Liver (tissue), 9 donors: Measurements from ENCODE around the gene PRPS1L1. TPM values are rescaled to one million over a fixed set of nuclear protein-coding genes. Genes with fewer than 3 reads are reported as not detected.

ENCODE experiments used
- DNase-seq: peaks from one replicate; pipeline ENCODE4 v3.0.0-alpha.2; 2017; ENCODE audit warnings: low spot score
- H3K27ac ChIP-seq, 2 donors: one replicate each; pipeline ENCODE4 v1.7.0; 2013; ENCODE audit warnings: inconsistent platforms in 2 of 2, low read length in 2 of 2, control low read depth in 1 of 2, low read depth in 1 of 2, mild to moderate bottlenecking in 1 of 2
- H3K27me3 ChIP-seq, 4 donors: one replicate each; pipeline versions ENCODE4 v1.6.1 to v1.7.0; 2013; ENCODE audit warnings: low read length in 3 of 4, inconsistent platforms in 1 of 4, mild to moderate bottlenecking in 1 of 4, moderate library complexity in 1 of 4; ENCODE audit not compliant: control insufficient read depth in 4 of 4, insufficient read depth in 4 of 4
- H3K36me3 ChIP-seq, 4 donors: one replicate each; pipeline versions ENCODE4 v1.6.1 to v1.7.0; 2013; ENCODE audit warnings: low read length in 3 of 4, mild to moderate bottlenecking in 3 of 4, low read depth in 1 of 4, moderate library complexity in 1 of 4; ENCODE audit not compliant: control insufficient read depth in 4 of 4, insufficient read depth in 3 of 4
- H3K4me1 ChIP-seq, 4 donors: one replicate each; pipeline versions ENCODE4 v1.6.1 to v1.7.0; 2013; ENCODE audit warnings: low read length in 3 of 4, mild to moderate bottlenecking in 3 of 4, moderate library complexity in 1 of 4; ENCODE audit not compliant: control insufficient read depth in 4 of 4, insufficient read depth in 4 of 4
- H3K4me3 ChIP-seq, 3 donors: one replicate each; pipeline versions ENCODE4 v1.6.1 to v1.7.0; 2013; ENCODE audit warnings: low read length in 3 of 3, control low read depth in 1 of 3, low read depth in 1 of 3, mild to moderate bottlenecking in 1 of 3
- H3K9ac ChIP-seq, 2 donors: one replicate each; pipeline ENCODE4 v1.7.0; 2013; ENCODE audit warnings: low read length in 2 of 2, mild to moderate bottlenecking in 2 of 2, moderate library complexity in 2 of 2, control low read depth in 1 of 2, low read depth in 1 of 2
- H3K9me3 ChIP-seq, 4 donors: one replicate each; pipeline versions ENCODE4 v1.6.1 to v1.7.0; 2013; ENCODE audit warnings: low read length in 3 of 4; ENCODE audit not compliant: control insufficient read depth in 4 of 4
- ATF3 ChIP-seq: IDR thresholded peaks from 2 replicates; pipeline ENCODE4 v1.6.1; 2016; ENCODE audit warnings: antibody characterized with exemption
- CTCF ChIP-seq: fragments of 150-350 bp; IDR thresholded peaks from 2 replicates; pipeline ENCODE4 v1.5.1; 2017; ENCODE audit warnings: improper control_type of control experiment, low read depth, low read length; ENCODE audit not compliant: missing input control
- EGR1 ChIP-seq, 2 donors: IDR thresholded peaks; 2 replicates each; pipeline ENCODE4 v1.6.1; 2016 to 2018; ENCODE audit warnings: antibody characterized with exemption in 2 of 2, low read depth in 2 of 2
- FOXA1 ChIP-seq: IDR thresholded peaks from 2 replicates; pipeline ENCODE4 v1.6.1; 2016; ENCODE audit warnings: antibody characterized with exemption
- FOXA2 ChIP-seq: IDR thresholded peaks from 2 replicates; pipeline ENCODE4 v1.6.1; 2016; ENCODE audit warnings: antibody characterized with exemption
- GABPA ChIP-seq, 2 donors: IDR thresholded peaks in 1 of 2; conservative IDR thresholded peaks in 1 of 2; 2 replicates each; pipeline ENCODE4 v1.6.1; 2016; ENCODE audit warnings: antibody characterized with exemption in 2 of 2, mild to moderate bottlenecking in 1 of 2, moderate library complexity in 1 of 2
- HNF4A ChIP-seq, 2 donors: conservative IDR thresholded peaks; 2 replicates each; pipeline ENCODE4 v1.6.1; 2016; ENCODE audit warnings: antibody characterized with exemption in 2 of 2, mild to moderate bottlenecking in 2 of 2
- HNF4G ChIP-seq: IDR thresholded peaks from 2 replicates; pipeline ENCODE4 v1.6.1; 2016; ENCODE audit warnings: antibody characterized with exemption
- JUND ChIP-seq, 2 donors: IDR thresholded peaks; 2 replicates each; pipeline ENCODE4 v1.6.1; 2016; ENCODE audit warnings: antibody characterized with exemption in 2 of 2
- MAX ChIP-seq: IDR thresholded peaks from 2 replicates; pipeline ENCODE4 v1.6.1; 2016; ENCODE audit warnings: antibody characterized with exemption
- NR2F2 ChIP-seq: IDR thresholded peaks from 2 replicates; pipeline ENCODE4 v1.6.1; 2016; ENCODE audit warnings: antibody characterized with exemption
- REST ChIP-seq: IDR thresholded peaks from 2 replicates; pipeline ENCODE4 v1.6.1; 2016; ENCODE audit warnings: antibody characterized with exemption, mild to moderate bottlenecking
- RXRA ChIP-seq, 2 donors: IDR thresholded peaks; 2 replicates each; pipeline ENCODE4 v1.6.1; 2017 to 2018; ENCODE audit warnings: antibody characterized with exemption in 2 of 2, mild to moderate bottlenecking in 1 of 2
- TAF1 ChIP-seq: conservative IDR thresholded peaks from 2 replicates; pipeline ENCODE4 v1.6.1; 2016; ENCODE audit warnings: antibody characterized with exemption, mild to moderate bottlenecking
- ZBTB33 ChIP-seq: IDR thresholded peaks from 2 replicates; pipeline ENCODE4 v1.6.1; 2016; ENCODE audit warnings: antibody characterized with exemption
- WGBS: extraction: QIAGEN DNeasy Blood & Tissue Kit; methylation state at CpG from one replicate; pipeline ENCODE4 v1.1.7; 2013; 5-methylcytosine and 5-hydroxymethylcytosine counted together
- polyA plus RNA-seq, 2 donors: library from polyadenylated mRNA; stranded (reverse) in 1 of 2; unstranded in 1 of 2; fragments of 200-250 nt in 1 of 2; fragments of >200 nt in 1 of 2; fragmentation: Nextera tagmentation in 1 of 2; extraction: Ambion mirVana in 1 of 2; gene quantifications; one replicate each; pipeline versions ENCODE4 v1.2.1 to v1.2.3, GENCODE V29; 2013 to 2015
- total RNA-seq, 2 donors: library from RNA; depleted of rRNA; stranded (reverse); fragments of >200 nt; gene quantifications; one replicate each; pipeline ENCODE4 v1.2.3, GENCODE V29; 2014
- donor health status: healthy.
- donor health status: healthy.
- donor health status: healthy.
- donor health status: healthy.
- donor health status: healthy.

The PRPS1L1 gene
- total and polyA plus RNA-seq, 4 donors = not detected

GRCh38 chr7:18038382-18038781 is 10.7 kb upstream of the PRPS1L1 start (continued):
- TF ChIP-seq ZBTB33 (no peak), RXRA (IDR thresholded peaks at IDR 0.05) (no peak), EGR1 (IDR thresholded peaks at IDR 0.05; ENCODE audit: low read depth in 2 of 2) (no peak), MAX (no peak)

- H3K36me3 ChIP-seq = no peaks in the 10 kb centered on the region
- no peak for TF ChIP-seq CTCF
- no peak for TF ChIP-seq TAF1
- TF ChIP-seq ATF3 = no peak
- no peak for TF ChIP-seq FOXA1
- no peak for TF ChIP-seq ZBTB33
- no peak for DNase-seq
- H3K27me3 ChIP-seq = no peaks in the 10 kb centered on the region
- 95% methylated on average over 3 of the region's 3 CpGs for WGBS
- H3K9ac ChIP-seq = no peak overlapping the region
- no peak overlapping the region for H3K4me3 ChIP-seq
- no peak overlapping the region for H3K27ac ChIP-seq
- no peaks in the 10 kb centered on the region for H3K9me3 ChIP-seq
- H3K4me1 ChIP-seq = no peaks in the 10 kb centered on the region
These were observed 10.0 kb upstream of the PRPS1L1 start for GRCh38 chr7:18037609-18038008.

GRCh38 chr7:18036783-18037182 is 9.1 kb upstream of the PRPS1L1 start:
- Histone ChIP-seq H3K27me3 (no peaks in the 10 kb centered on the region), H3K9ac (no peak overlapping the region), H3K36me3 (no peaks in the 10 kb centered on the region), H3K27ac (no peak overlapping the region), H3K4me1 (no peaks in the 10 kb centered on the region), H3K4me3 (no peak overlapping the region), H3K9me3 (no peaks in the 10 kb centered on the region)
- WGBS = 95% methylated on average over 3 of the region's 3 CpGs
- TF ChIP-seq GABPA (IDR thresholded peaks at IDR 0.05 in 1 of 2, conservative IDR thresholded peaks at IDR 0.05 in 1 of 2) (no peak), HNF4A (conservative IDR thresholded peaks at IDR 0.05) (no peak), FOXA2 (no peak), HNF4G (no peak), TAF1 (no peak), RXRA (IDR thresholded peaks at IDR 0.05) (no peak), JUND (IDR thresholded peaks at IDR 0.05) (no peak), CTCF (no peak), ATF3 (no peak), REST (no peak), NR2F2 (no peak), FOXA1 (no peak)
- DNase-seq = no peak
